ENCODE data around the gene PPP1R1C. TPM values are rescaled to one million over a fixed set of nuclear protein-coding genes. Genes with fewer than 3 reads are reported as not detected.

Gene PPP1R1C
- total RNA-seq, 4 donors from 2014 or later: 0.11 TPM; not detected in 3

GRCh38 chr2:181995289-181995688 lies 9.6 kb downstream of the PPP1R1C start:
- no peak for TF ChIP-seq POLR2A (IDR thresholded peaks at IDR 0.05; ENCODE audit: low read depth)
- TF ChIP-seq CTCF (IDR thresholded peaks at IDR 0.05): no peak
- TF ChIP-seq EP300 (IDR thresholded peaks at IDR 0.05): no peak
- TF ChIP-seq POLR2AphosphoS5 (IDR thresholded peaks at IDR 0.05): no peak
- H3K27me3 ChIP-seq: no peaks in the 10 kb centered on the region
- 84% methylated on average over 1 of the region's 1 CpG for WGBS
- no peak for DNase-seq (ENCODE audit: extremely low spot score)
- no peak overlapping the region for H3K4me3 ChIP-seq
- no peak overlapping the region for H3K27ac ChIP-seq (replicated peaks in 1 of 4)
- intact Hi-C loops (cut with DNase I): no loop called here
- peaks cover 0 to 10% (median 0%) of the 10 kb centered on the region in 4 donors for H3K4me1 ChIP-seq
- no peaks in the 10 kb centered on the region for H3K36me3 ChIP-seq
- no peaks in the 10 kb centered on the region for H3K9me3 ChIP-seq

- intact Hi-C loops (cut with DNase I): no loop called here
- WGBS: 82% methylated on average over 8 of the region's 8 CpGs
- Histone ChIP-seq H3K4me1 (peaks cover 0 to 10% (median 0%) of the 10 kb centered on the region in 4 donors), H3K4me3 (no peak overlapping the region), H3K27ac (replicated peaks in 1 of 4) (no peak overlapping the region), H3K27me3 (no peaks in the 10 kb centered on the region), H3K9me3 (no peaks in the 10 kb centered on the region), H3K36me3 (no peaks in the 10 kb centered on the region)
- DNase-seq (ENCODE audit: extremely low spot score): no peak
- no peak for TF ChIP-seq POLR2A (IDR thresholded peaks at IDR 0.05; ENCODE audit: low read depth)
- TF ChIP-seq POLR2AphosphoS5 (IDR thresholded peaks at IDR 0.05): no peak
- TF ChIP-seq EP300 (IDR thresholded peaks at IDR 0.05): no peak
These were observed 12.6 kb downstream of the PPP1R1C start for GRCh38 chr2:181998041-181998835.

- TF ChIP-seq CTCF (IDR thresholded peaks at IDR 0.05) (no peak), POLR2A (IDR thresholded peaks at IDR 0.05; ENCODE audit: low read depth) (no peak), EP300 (IDR thresholded peaks at IDR 0.05) (no peak), POLR2AphosphoS5 (IDR thresholded peaks at IDR 0.05) (no peak)
- Histone ChIP-seq H3K4me3 (no peak overlapping the region), H3K27me3 (no peaks in the 10 kb centered on the region), H3K4me1 (peaks cover 0 to 10% (median 0%) of the 10 kb centered on the region in 4 donors), H3K9me3 (no peaks in the 10 kb centered on the region), H3K27ac (replicated peaks in 1 of 4) (no peak overlapping the region), H3K36me3 (no peaks in the 10 kb centered on the region)
- intact Hi-C loops (cut with DNase I): no loop called here
- DNase-seq (ENCODE audit: extremely low spot score): no peak
- 62% methylated on average over 2 of the region's 2 CpGs for WGBS
These were observed 13.4 kb downstream of the PPP1R1C start for GRCh38 chr2:181998891-181999654.

GRCh38 chr2:181999911-182000310 lies 14.3 kb downstream of the PPP1R1C start:
- Histone ChIP-seq H3K4me1 (peaks cover 0 to 4% (median 0%) of the 10 kb centered on the region in 4 donors), H3K36me3 (no peaks in the 10 kb centered on the region), H3K27me3 (no peaks in the 10 kb centered on the region), H3K27ac (replicated peaks in 1 of 4) (no peak overlapping the region), H3K4me3 (no peak overlapping the region), H3K9me3 (no peaks in the 10 kb centered on the region)
- WGBS: 91% methylated on average over 3 of the region's 3 CpGs
- no peak for DNase-seq (ENCODE audit: extremely low spot score)
- intact Hi-C loops (cut with DNase I): no loop called here
- no peak for TF ChIP-seq CTCF (IDR thresholded peaks at IDR 0.05)
- no peak for TF ChIP-seq POLR2AphosphoS5 (IDR thresholded peaks at IDR 0.05)
- TF ChIP-seq POLR2A (IDR thresholded peaks at IDR 0.05; ENCODE audit: low read depth): no peak
- no peak for TF ChIP-seq EP300 (IDR thresholded peaks at IDR 0.05)

- no peaks in the 10 kb centered on the region for H3K9me3 ChIP-seq
- TF ChIP-seq POLR2A (IDR thresholded peaks at IDR 0.05; ENCODE audit: low read depth) (no peak), CTCF (IDR thresholded peaks at IDR 0.05) (no peak), POLR2AphosphoS5 (IDR thresholded peaks at IDR 0.05) (no peak), EP300 (IDR thresholded peaks at IDR 0.05) (no peak)
- no peak for DNase-seq (ENCODE audit: extremely low spot score)
- WGBS: 93% methylated on average over 2 of the region's 2 CpGs
- H3K4me1 ChIP-seq: no peaks in the 10 kb centered on the region
- H3K27ac ChIP-seq (replicated peaks in 1 of 4): no peak overlapping the region
- intact Hi-C loops (cut with DNase I): no loop called here
- H3K27me3 ChIP-seq: no peaks in the 10 kb centered on the region
- no peaks in the 10 kb centered on the region for H3K36me3 ChIP-seq
- H3K4me3 ChIP-seq: no peak overlapping the region
These were observed 19.4 kb downstream of the PPP1R1C start for GRCh38 chr2:182004945-182005520.

Data from esophagus muscularis mucosa (tissue), 4 donors.